ENCODE results near the gene SEC14L6.
A peak's percentile ranks its signal among the peaks of the same experiment; 100 is the strongest.
"Not testable (repeated sequence)": the region's sequence is repeated elsewhere in the genome, so short reads cannot be mapped to it uniquely, and the experiment has no call there.

Gene SEC14L6

GRCh38 chr22:30547188-30547587 lies 647 bp upstream of the SEC14L6 start:
- no peaks in the 10 kb centered on the region for H3K36me3 ChIP-seq (ENCODE audit: control insufficient read depth, insufficient read depth, low read length)
- no peak overlapping the region for H3K4me2 ChIP-seq (ENCODE audit: low read length)
- H3K27me3 ChIP-seq (ENCODE audit: control insufficient read depth, insufficient read depth, low read length) = no peaks in the 10 kb centered on the region
- no peak overlapping the region for H3K9ac ChIP-seq
- H3K4me3 ChIP-seq (ENCODE audit: low read depth, low read length) = no peak overlapping the region
- no peak overlapping the region for H3K27ac ChIP-seq
- H3K4me1 ChIP-seq = peaks cover 5% of the 10 kb centered on the region
- H3K9me3 ChIP-seq (ENCODE audit: control insufficient read depth, low read length) = no peaks in the 10 kb centered on the region
- no peak for TF ChIP-seq CTCF (IDR thresholded peaks at IDR 0.05)
- no peak overlapping the region for H2AFZ ChIP-seq
- no peaks in the 10 kb centered on the region for H3K79me2 ChIP-seq

GRCh38 chr22:30542811-30543188 lies 3.7 kb downstream of the SEC14L6 start:
- Histone ChIP-seq H3K4me3 (ENCODE audit: low read depth, low read length) (peak overlapping the region; percentile 60), H3K4me1 (peaks cover 5% of the 10 kb centered on the region), H3K79me2 (no peaks in the 10 kb centered on the region), H2AFZ (peak overlapping the region; percentile 90), H3K4me2 (ENCODE audit: low read length) (peak overlapping the region; percentile 67), H3K9ac (no peak overlapping the region), H3K9me3 (ENCODE audit: control insufficient read depth, low read length) (no peaks in the 10 kb centered on the region), H3K36me3 (ENCODE audit: control insufficient read depth, insufficient read depth, low read length) (no peaks in the 10 kb centered on the region), H3K27me3 (ENCODE audit: control insufficient read depth, insufficient read depth, low read length) (no peaks in the 10 kb centered on the region), H3K27ac (no peak overlapping the region)
- TF ChIP-seq CTCF (IDR thresholded peaks at IDR 0.05) = no peak

- H3K36me3 ChIP-seq (ENCODE audit: control insufficient read depth, insufficient read depth, low read length) = no peaks in the 10 kb centered on the region
- no peak for TF ChIP-seq CTCF (IDR thresholded peaks at IDR 0.05)
Observed at GRCh38 chr22:30541961-30542810, 4.4 kb downstream of the SEC14L6 start.

GRCh38 chr22:30541511-30541910 lies 5.0 kb downstream of the SEC14L6 start:
- not testable (repeated sequence) for H3K9ac ChIP-seq; H3K27me3 ChIP-seq (ENCODE audit: control insufficient read depth, insufficient read depth, low read length); H3K9me3 ChIP-seq (ENCODE audit: control insufficient read depth, low read length); H3K79me2 ChIP-seq; H3K4me1 ChIP-seq; H3K36me3 ChIP-seq (ENCODE audit: control insufficient read depth, insufficient read depth, low read length)
- peak overlapping the region; percentile 60 for H3K4me3 ChIP-seq (ENCODE audit: low read depth, low read length)
- peak overlapping the region; percentile 67 for H3K4me2 ChIP-seq (ENCODE audit: low read length)
- H2AFZ ChIP-seq = peak overlapping the region; percentile 90
- peak overlapping the region; percentile 24 for H3K27ac ChIP-seq

More at GRCh38 chr22:30541961-30542810, 4.4 kb downstream of the SEC14L6 start:
- no peaks in the 10 kb centered on the region for H3K79me2 ChIP-seq
- peaks cover 5% of the 10 kb centered on the region for H3K4me1 ChIP-seq
- peak overlapping the region; percentile 90 for H2AFZ ChIP-seq
- H3K9me3 ChIP-seq (ENCODE audit: control insufficient read depth, low read length) = no peaks in the 10 kb centered on the region
- peak overlapping the region; percentile 60 for H3K4me3 ChIP-seq (ENCODE audit: low read depth, low read length)
- no peaks in the 10 kb centered on the region for H3K27me3 ChIP-seq (ENCODE audit: control insufficient read depth, insufficient read depth, low read length)
- H3K4me2 ChIP-seq (ENCODE audit: low read length) = peak overlapping the region; percentile 67
- peak overlapping the region; percentile 46 for H3K9ac ChIP-seq
- peak overlapping the region; percentile 24 for H3K27ac ChIP-seq

GRCh38 chr22:30539368-30539767 lies 7.2 kb downstream of the SEC14L6 start:
- Histone ChIP-seq H3K79me2 (no peaks in the 10 kb centered on the region), H2AFZ (no peak overlapping the region), H3K36me3 (ENCODE audit: control insufficient read depth, insufficient read depth, low read length) (no peaks in the 10 kb centered on the region), H3K9ac (no peak overlapping the region), H3K27ac (no peak overlapping the region), H3K4me3 (ENCODE audit: low read depth, low read length) (no peak overlapping the region), H3K27me3 (ENCODE audit: control insufficient read depth, insufficient read depth, low read length) (no peaks in the 10 kb centered on the region), H3K4me1 (peaks cover 5% of the 10 kb centered on the region), H3K4me2 (ENCODE audit: low read length) (no peak overlapping the region), H3K9me3 (ENCODE audit: control insufficient read depth, low read length) (no peaks in the 10 kb centered on the region)
- no peak for TF ChIP-seq CTCF (IDR thresholded peaks at IDR 0.05)

Measured in parathyroid adenoma (tissue), 2 donors.